ENCODE results near the gene E2F6.

The E2F6 gene

GRCh38 chr2:11493282-11493681 is 27.3 kb upstream of the E2F6 start:
- CTCF ChIA-PET, result no interaction called here
- no peak overlapping the region for H3K27ac ChIP-seq
- DNase-seq (ENCODE audit: low spot score), result no peak
- TF ChIP-seq CTCF (conservative IDR thresholded peaks at IDR 0.05; ENCODE audit: low read depth), result no peak
- POLR2A ChIA-PET (ENCODE audit: low non-redundant PET), result no interaction called here

- no peak for DNase-seq (ENCODE audit: low spot score)
- no peak for TF ChIP-seq CTCF (conservative IDR thresholded peaks at IDR 0.05; ENCODE audit: low read depth)
- ChIA-PET CTCF (no interaction called here), POLR2A (ENCODE audit: low non-redundant PET) (no interaction called here)
- H3K27ac ChIP-seq, result no peak overlapping the region
Measured at GRCh38 chr2:11492720-11493119, 26.8 kb upstream of the E2F6 start.

- POLR2A ChIA-PET (ENCODE audit: low non-redundant PET), result no interaction called here
- no peak for TF ChIP-seq CTCF (conservative IDR thresholded peaks at IDR 0.05; ENCODE audit: low read depth)
- CTCF ChIA-PET, result interaction anchor here (1.1 to 1.2 kb wide), 2 partner anchors 15 to 90 kb away, joined by 4 read pairs; no protein-coding TSS in a partner anchor
- no peak for DNase-seq (ENCODE audit: low spot score)
- H3K27ac ChIP-seq, result no peak overlapping the region
Measured at GRCh38 chr2:11492244-11492643, 26.3 kb upstream of the E2F6 start.

- ChIA-PET POLR2A (ENCODE audit: low non-redundant PET) (no interaction called here), CTCF (interaction anchor here (0.9 to 1.2 kb wide), 3 partner anchors 14 to 91 kb away, joined by 3 to 4 read pairs (median 4); no protein-coding TSS in a partner anchor)
- TF ChIP-seq CTCF (conservative IDR thresholded peaks at IDR 0.05; ENCODE audit: low read depth), result no peak
- H3K27ac ChIP-seq, result no peak overlapping the region
- DNase-seq (ENCODE audit: low spot score), result no peak
Measured at GRCh38 chr2:11491348-11491933, 25.5 kb upstream of the E2F6 start.

- ChIA-PET POLR2A (ENCODE audit: low non-redundant PET) (no interaction called here), CTCF (interaction anchor here (0.6 kb wide), 1 partner anchor 367 kb away, joined by 4 read pairs; no protein-coding TSS in a partner anchor)
- TF ChIP-seq CTCF (conservative IDR thresholded peaks at IDR 0.05; ENCODE audit: low read depth), result no peak
- DNase-seq (ENCODE audit: low spot score), result no peak
- H3K27ac ChIP-seq, result no peak overlapping the region
Measured at GRCh38 chr2:11490194-11490593, 24.2 kb upstream of the E2F6 start.

GRCh38 chr2:11488809-11489208 is 22.8 kb upstream of the E2F6 start:
- DNase-seq (ENCODE audit: low spot score), result no peak
- TF ChIP-seq CTCF (conservative IDR thresholded peaks at IDR 0.05; ENCODE audit: low read depth), result no peak
- ChIA-PET POLR2A (ENCODE audit: low non-redundant PET) (interaction anchor here (0.6 kb wide), 1 partner anchor 21 kb away, joined by 4 read pairs; no protein-coding TSS in a partner anchor), CTCF (no interaction called here)
- no peak overlapping the region for H3K27ac ChIP-seq
